Chondrocyte (in vitro differentiated cells): Measurements from ENCODE around the gene SPIC. TPM values are rescaled to one million over a fixed set of nuclear protein-coding genes. Genes with fewer than 3 reads are reported as not detected.
"Not testable (repeated sequence)": the region's sequence is repeated elsewhere in the genome, so short reads cannot be mapped to it uniquely, and the experiment has no call there.

Experiments used
- DNase-seq: peaks from one replicate; pipeline ENCODE4 v3.0.0; 2021; ENCODE audit warnings: mixed read lengths, low spot score
- H3K27ac Mint-ChIP-seq: one replicate; pipeline ENCODE4 v1.8.0; 2021; ENCODE audit warnings: mild to moderate bottlenecking, moderate library complexity, mixed read lengths; ENCODE audit not compliant: unreplicated experiment
- H3K27me3 Mint-ChIP-seq: 2 replicates; pipeline ENCODE4 v1.8.0; 2021; ENCODE audit warnings: low read depth, mixed read lengths
- H3K36me3 Mint-ChIP-seq: 2 replicates; pipeline ENCODE4 v1.8.0; 2021; ENCODE audit warnings: low read depth, mixed read lengths
- H3K4me1 Mint-ChIP-seq: 2 replicates; pipeline ENCODE4 v1.8.0; 2021; ENCODE audit warnings: low read depth, mild to moderate bottlenecking, mixed read lengths
- H3K4me3 Mint-ChIP-seq: one replicate; pipeline ENCODE4 v1.8.0; 2021; ENCODE audit warnings: mild to moderate bottlenecking, moderate library complexity, mixed read lengths; ENCODE audit not compliant: unreplicated experiment
- H3K9me3 Mint-ChIP-seq: 2 replicates; pipeline ENCODE4 v1.8.0; 2021; ENCODE audit warnings: low read depth, mixed read lengths
- CTCF ChIP-seq: fragments of 200-600 bp; sonication (generic); IDR thresholded peaks from 2 replicates; pipeline ENCODE4 v1.5.0; 2021; ENCODE audit warnings: antibody characterized with exemption, mild to moderate bottlenecking, moderate library complexity
- total RNA-seq: library from RNA; stranded (reverse); gene quantifications from 3 replicates; pipeline ENCODE4 v1.2.1, GENCODE V29; 2021

SPIC gene
- total RNA-seq, 1 donor from 2014 or later: not detected

GRCh38 chr12:101455685-101456084 lies 19.5 kb upstream of the SPIC start:
- peaks cover 7% of the 10 kb centered on the region for H3K9me3 Mint-ChIP-seq
- H3K36me3 Mint-ChIP-seq: peaks cover 1% of the 10 kb centered on the region
- no peak for DNase-seq
- no peak for TF ChIP-seq CTCF
- H3K4me1 Mint-ChIP-seq: no peaks in the 10 kb centered on the region
- H3K4me3 Mint-ChIP-seq: no peak overlapping the region
- H3K27me3 Mint-ChIP-seq: no peaks in the 10 kb centered on the region
- H3K27ac Mint-ChIP-seq: no peak overlapping the region

- Mint-ChIP-seq H3K9me3 (peaks cover 7% of the 10 kb centered on the region), H3K27ac (no peak overlapping the region), H3K4me3 (no peak overlapping the region), H3K4me1 (no peaks in the 10 kb centered on the region), H3K27me3 (peaks cover under 1% of the 10 kb centered on the region), H3K36me3 (peaks cover 1% of the 10 kb centered on the region)
- no peak for DNase-seq
- no peak for TF ChIP-seq CTCF
Measured at GRCh38 chr12:101459642-101460346, 15.3 kb upstream of the SPIC start.

GRCh38 chr12:101468948-101469347 lies 6.2 kb upstream of the SPIC start:
- no peak overlapping the region for H3K27ac Mint-ChIP-seq
- peaks cover 4% of the 10 kb centered on the region for H3K27me3 Mint-ChIP-seq
- no peak for DNase-seq
- no peaks in the 10 kb centered on the region for H3K4me1 Mint-ChIP-seq
- H3K36me3 Mint-ChIP-seq: no peaks in the 10 kb centered on the region
- no peak overlapping the region for H3K4me3 Mint-ChIP-seq
- no peaks in the 10 kb centered on the region for H3K9me3 Mint-ChIP-seq
- no peak for TF ChIP-seq CTCF

GRCh38 chr12:101470939-101471338 lies 4.2 kb upstream of the SPIC start:
- no peak overlapping the region for H3K4me3 Mint-ChIP-seq
- no peaks in the 10 kb centered on the region for H3K9me3 Mint-ChIP-seq
- no peak for DNase-seq
- no peak overlapping the region for H3K27ac Mint-ChIP-seq
- H3K36me3 Mint-ChIP-seq: no peaks in the 10 kb centered on the region
- H3K27me3 Mint-ChIP-seq: peaks cover 9% of the 10 kb centered on the region
- TF ChIP-seq CTCF: no peak
- no peaks in the 10 kb centered on the region for H3K4me1 Mint-ChIP-seq

GRCh38 chr12:101471878-101472277 lies 3.3 kb upstream of the SPIC start:
- not testable (repeated sequence) for H3K27me3 Mint-ChIP-seq, H3K27ac Mint-ChIP-seq, H3K9me3 Mint-ChIP-seq, H3K4me1 Mint-ChIP-seq, DNase-seq, H3K36me3 Mint-ChIP-seq, H3K4me3 Mint-ChIP-seq

GRCh38 chr12:101474248-101474647 lies 888 bp upstream of the SPIC start:
- no peaks in the 10 kb centered on the region for H3K9me3 Mint-ChIP-seq
- TF ChIP-seq CTCF: no peak
- no peaks in the 10 kb centered on the region for H3K36me3 Mint-ChIP-seq
- DNase-seq: no peak
- H3K27ac Mint-ChIP-seq: no peak overlapping the region
- no peaks in the 10 kb centered on the region for H3K4me1 Mint-ChIP-seq
- H3K4me3 Mint-ChIP-seq: no peak overlapping the region
- peaks cover 15% of the 10 kb centered on the region for H3K27me3 Mint-ChIP-seq
